Type B pancreatic cell (in vitro differentiated cells): ENCODE data around the gene MOB3A. TPM values are rescaled to one million over a fixed set of nuclear protein-coding genes. Genes with fewer than 3 reads are reported as not detected.

Experiments used
- DNase-seq: peaks from one replicate; pipeline ENCODE4 v3.0.0; 2021; ENCODE audit warnings: mixed read lengths; ENCODE audit not compliant: unreplicated experiment; ENCODE audit errors: extremely low spot score
- H3K27ac Mint-ChIP-seq: 2 replicates; pipeline ENCODE4 v1.8.0; 2021; ENCODE audit warnings: mild to moderate bottlenecking, mixed read lengths
- H3K27me3 Mint-ChIP-seq: 2 replicates; pipeline ENCODE4 v1.8.0; 2021; ENCODE audit warnings: mixed read lengths
- H3K36me3 Mint-ChIP-seq: 2 replicates; pipeline ENCODE4 v1.8.0; 2021; ENCODE audit warnings: mixed read lengths
- H3K4me1 Mint-ChIP-seq: one replicate; pipeline ENCODE4 v1.8.0; 2021; ENCODE audit warnings: mixed read lengths; ENCODE audit not compliant: unreplicated experiment
- H3K4me3 Mint-ChIP-seq: 2 replicates; pipeline ENCODE4 v1.8.0; 2021; ENCODE audit warnings: mild to moderate bottlenecking, mixed read lengths
- H3K9me3 Mint-ChIP-seq: 2 replicates; pipeline ENCODE4 v1.8.0; 2021; ENCODE audit warnings: mixed read lengths
- total RNA-seq: library from RNA; stranded (reverse); gene quantifications from 2 replicates; pipeline ENCODE4 v1.2.1, GENCODE V29; 2021; ENCODE audit warnings: low replicate concordance
- TF ChIP-seq, protein P1 (sequence below): fragments of 200-600 bp; sonication (generic); conservative IDR thresholded peaks from 2 replicates; pipeline ENCODE4 v1.5.0; 2021; ENCODE audit warnings: antibody characterized with exemption, mild to moderate bottlenecking

Gene MOB3A
- total RNA-seq, 1 donor from 2014 or later: 34.6 TPM

- H3K4me1 Mint-ChIP-seq: no peaks in the 10 kb centered on the region
- no peak for DNase-seq
- H3K9me3 Mint-ChIP-seq: no peaks in the 10 kb centered on the region
- H3K27me3 Mint-ChIP-seq: no peaks in the 10 kb centered on the region
- no peak overlapping the region for H3K4me3 Mint-ChIP-seq
- H3K36me3 Mint-ChIP-seq: no peaks in the 10 kb centered on the region
- TF ChIP-seq, protein P1, sequence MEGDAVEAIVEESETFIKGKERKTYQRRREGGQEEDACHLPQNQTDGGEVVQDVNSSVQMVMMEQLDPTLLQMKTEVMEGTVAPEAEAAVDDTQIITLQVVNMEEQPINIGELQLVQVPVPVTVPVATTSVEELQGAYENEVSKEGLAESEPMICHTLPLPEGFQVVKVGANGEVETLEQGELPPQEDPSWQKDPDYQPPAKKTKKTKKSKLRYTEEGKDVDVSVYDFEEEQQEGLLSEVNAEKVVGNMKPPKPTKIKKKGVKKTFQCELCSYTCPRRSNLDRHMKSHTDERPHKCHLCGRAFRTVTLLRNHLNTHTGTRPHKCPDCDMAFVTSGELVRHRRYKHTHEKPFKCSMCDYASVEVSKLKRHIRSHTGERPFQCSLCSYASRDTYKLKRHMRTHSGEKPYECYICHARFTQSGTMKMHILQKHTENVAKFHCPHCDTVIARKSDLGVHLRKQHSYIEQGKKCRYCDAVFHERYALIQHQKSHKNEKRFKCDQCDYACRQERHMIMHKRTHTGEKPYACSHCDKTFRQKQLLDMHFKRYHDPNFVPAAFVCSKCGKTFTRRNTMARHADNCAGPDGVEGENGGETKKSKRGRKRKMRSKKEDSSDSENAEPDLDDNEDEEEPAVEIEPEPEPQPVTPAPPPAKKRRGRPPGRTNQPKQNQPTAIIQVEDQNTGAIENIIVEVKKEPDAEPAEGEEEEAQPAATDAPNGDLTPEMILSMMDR: no peak
- no peak overlapping the region for H3K27ac Mint-ChIP-seq
Measured at GRCh38 chr19:2039089-2039958, 56.8 kb downstream of the MOB3A start.

GRCh38 chr19:2038284-2039088, 57.6 kb downstream of the MOB3A start:
- no peak overlapping the region for H3K4me3 Mint-ChIP-seq

GRCh38 chr19:2037651-2038255, 58.4 kb downstream of the MOB3A start:
- peaks cover 1% of the 10 kb centered on the region for H3K4me1 Mint-ChIP-seq
- no peaks in the 10 kb centered on the region for H3K36me3 Mint-ChIP-seq
- TF ChIP-seq, protein P1: no peak
- no peaks in the 10 kb centered on the region for H3K27me3 Mint-ChIP-seq
- no peak overlapping the region for H3K27ac Mint-ChIP-seq
- DNase-seq: no peak
- no peak overlapping the region for H3K4me3 Mint-ChIP-seq
- no peaks in the 10 kb centered on the region for H3K9me3 Mint-ChIP-seq

More at GRCh38 chr19:2038284-2039088, 57.6 kb downstream of the MOB3A start:
- TF ChIP-seq, protein P1: no peak
- Mint-ChIP-seq H3K4me1 (no peaks in the 10 kb centered on the region), H3K9me3 (no peaks in the 10 kb centered on the region), H3K27ac (no peak overlapping the region), H3K36me3 (no peaks in the 10 kb centered on the region), H3K27me3 (no peaks in the 10 kb centered on the region)
- DNase-seq: no peak

GRCh38 chr19:2036424-2036823, 59.7 kb downstream of the MOB3A start:
- Mint-ChIP-seq H3K27ac (no peak overlapping the region), H3K4me3 (no peak overlapping the region), H3K9me3 (no peaks in the 10 kb centered on the region), H3K36me3 (no peaks in the 10 kb centered on the region), H3K4me1 (peaks cover 9% of the 10 kb centered on the region), H3K27me3 (no peaks in the 10 kb centered on the region)
- TF ChIP-seq, protein P1: no peak
- DNase-seq: no peak

- no peak overlapping the region for H3K27ac Mint-ChIP-seq
- H3K4me1 Mint-ChIP-seq: peaks cover 9% of the 10 kb centered on the region
- no peak overlapping the region for H3K4me3 Mint-ChIP-seq
- DNase-seq: no peak
- H3K27me3 Mint-ChIP-seq: no peaks in the 10 kb centered on the region
- H3K36me3 Mint-ChIP-seq: no peaks in the 10 kb centered on the region
- TF ChIP-seq, protein P1: no peak
- no peaks in the 10 kb centered on the region for H3K9me3 Mint-ChIP-seq
Measured at GRCh38 chr19:2035590-2035991, 60.5 kb downstream of the MOB3A start.
